22Rv1 (cell line): ENCODE data around the gene PHF20.

ENCODE experiments used
- CTCF ChIP-seq: fragments of 450-650 bp; IDR thresholded peaks from 2 replicates; pipeline ENCODE4 v1.5.1; 2017; ENCODE audit warnings: mild to moderate bottlenecking
- ZFX ChIP-seq: fragments of 450-650 bp; IDR thresholded peaks from 2 replicates; pipeline ENCODE4 v1.6.1; 2017; ENCODE audit warnings: antibody characterized with exemption, borderline replicate concordance

GRCh38 chr20:35877611-35878010 lies 105.8 kb downstream of the PHF20 start:
- TF ChIP-seq CTCF (no peak), ZFX (no peak)
